RWPE1 (cell line): ENCODE results near the gene ZFAND3.

Experiments used
- CTCF ChIA-PET: fragments of 350-600 bp; sonication (Branson Sonifier 250); formaldehyde crosslinking; extraction: SDS; loops from one replicate; lab custom pipeline; 2021; lab: Yijun Ruan, JAX
- POLR2A ChIA-PET: fragments of 400-600 bp; formaldehyde crosslinking; extraction: SDS; loops from one replicate; lab custom pipeline; 2020; ENCODE audit warnings: antibody characterized with exemption; ENCODE audit not compliant: low non-redundant PET; lab: Yijun Ruan, JAX
- DNase-seq: peaks from one replicate; pipeline ENCODE4 v3.0.0; 2012; ENCODE audit warnings: low spot score
- H3K27ac ChIP-seq: fragments of 450-650 bp; 2 replicates; pipeline ENCODE4 v1.5.1; 2017
- CTCF ChIP-seq: fragments of 450-650 bp; conservative IDR thresholded peaks from 2 replicates; pipeline ENCODE4 v1.5.1; 2017; ENCODE audit warnings: low read depth, mild to moderate bottlenecking

Gene ZFAND3

GRCh38 chr6:38153798-38154345 lies 334.3 kb downstream of the ZFAND3 start:
- no peak for DNase-seq
- H3K27ac ChIP-seq, result no peak overlapping the region
- CTCF ChIA-PET, result interaction anchor here (0.6 to 1.1 kb wide), 3 partner anchors 12 to 23 kb away, joined by 3 read pairs; no protein-coding TSS in a partner anchor
- POLR2A ChIA-PET, result no interaction called here
- TF ChIP-seq CTCF, result no peak

GRCh38 chr6:38154731-38155130 lies 335.2 kb downstream of the ZFAND3 start:
- ChIA-PET POLR2A (no interaction called here), CTCF (interaction anchor here (0.6 kb wide), 1 partner anchor 22 kb away, joined by 3 read pairs; no protein-coding TSS in a partner anchor)
- DNase-seq, result no peak
- H3K27ac ChIP-seq, result no peak overlapping the region
- TF ChIP-seq CTCF, result no peak

GRCh38 chr6:38155144-38155543 lies 335.6 kb downstream of the ZFAND3 start:
- DNase-seq, result no peak
- TF ChIP-seq CTCF, result no peak
- ChIA-PET CTCF (no interaction called here), POLR2A (no interaction called here)
- no peak overlapping the region for H3K27ac ChIP-seq

- H3K27ac ChIP-seq, result no peak overlapping the region
- ChIA-PET CTCF (no interaction called here), POLR2A (no interaction called here)
- DNase-seq, result no peak
- no peak for TF ChIP-seq CTCF
These were observed 336.2 kb downstream of the ZFAND3 start for GRCh38 chr6:38155621-38156204.

- CTCF ChIA-PET, result interaction anchor here (0.6 to 0.7 kb wide), 3 partner anchors 16 to 758 kb away, joined by 3 to 4 read pairs (median 3); no protein-coding TSS in a partner anchor
- POLR2A ChIA-PET, result no interaction called here
- no peak for DNase-seq
- no peak for TF ChIP-seq CTCF
- no peak overlapping the region for H3K27ac ChIP-seq
These were observed 337.5 kb downstream of the ZFAND3 start for GRCh38 chr6:38156818-38157565.

- POLR2A ChIA-PET, result no interaction called here
- CTCF ChIA-PET, result no interaction called here
- no peak for TF ChIP-seq CTCF
These were observed 338.4 kb downstream of the ZFAND3 start for GRCh38 chr6:38157905-38158304.

More at GRCh38 chr6:38157905-38158304, 338.4 kb downstream of the ZFAND3 start:
- H3K27ac ChIP-seq, result no peak overlapping the region
- DNase-seq, result no peak
